MCF 10A (cell line): ENCODE measurements around the gene TTC21A. TPM values are rescaled to one million over a fixed set of nuclear protein-coding genes. Genes with fewer than 3 reads are reported as not detected.

Experiments
- BruUV-seq: library from RNA; stranded (reverse); fragments of 400-500 nt; replicated peaks from 2 replicates; lab custom pipeline; 2021; lab: Mats Ljungman, UMichigan
- CTCF ChIA-PET: fragments of 300-600 bp; sonication (Branson Sonifier 250); formaldehyde crosslinking; extraction: SDS; loops from one replicate; lab custom pipeline; 2021; ENCODE audit warnings: antibody characterized with exemption, inconsistent platforms; lab: Yijun Ruan, JAX
- POLR2A ChIA-PET: fragments of 300-600, 350-650 bp; sonication (Branson Sonifier 250); formaldehyde crosslinking; extraction: SDS; loops from one replicate; lab custom pipeline; 2020; ENCODE audit warnings: antibody characterized with exemption, inconsistent platforms; lab: Yijun Ruan, JAX
- DNase-seq: peaks from one replicate; pipeline ENCODE4 v3.0.0-alpha.2; 2018; ENCODE audit not compliant: unreplicated experiment
- H3K27ac Mint-ChIP-seq: one replicate; pipeline ENCODE4 v1.8.0; 2022; ENCODE audit warnings: mild to moderate bottlenecking, low read depth, mixed read lengths; ENCODE audit not compliant: unreplicated experiment
- H3K27me3 Mint-ChIP-seq: one replicate; pipeline ENCODE4 v1.8.0; 2022; ENCODE audit warnings: mixed read lengths; ENCODE audit not compliant: insufficient read depth, unreplicated experiment
- H3K36me3 Mint-ChIP-seq: one replicate; pipeline ENCODE4 v1.8.0; 2022; ENCODE audit warnings: mild to moderate bottlenecking, moderate library complexity, mixed read lengths; ENCODE audit not compliant: insufficient read depth, unreplicated experiment
- H3K4me1 Mint-ChIP-seq: one replicate; pipeline ENCODE4 v1.8.0; 2022; ENCODE audit warnings: mixed read lengths; ENCODE audit not compliant: insufficient read depth, unreplicated experiment
- H3K4me3 Mint-ChIP-seq: one replicate; pipeline ENCODE4 v1.8.0; 2022; ENCODE audit warnings: mild to moderate bottlenecking, moderate library complexity, mixed read lengths; ENCODE audit not compliant: unreplicated experiment
- H3K9me3 Mint-ChIP-seq: one replicate; pipeline ENCODE4 v1.8.0; 2022; ENCODE audit warnings: mixed read lengths; ENCODE audit not compliant: unreplicated experiment
- CTCF ChIP-seq: fragments of 200-600 bp; IDR thresholded peaks from one replicate; pipeline ENCODE4 v1.8.0; 2022; ENCODE audit warnings: antibody characterized with exemption, mild to moderate bottlenecking; ENCODE audit not compliant: unreplicated experiment
- intact Hi-C: fragments of 100-400 bp; cut with micrococcal nuclease; formaldehyde crosslinking; loops from 2 replicates; pipeline ENCODE4 v1.14.1; 2022
- total RNA-seq: library from RNA; stranded (reverse); gene quantifications from 2 replicates; pipeline ENCODE4 v1.2.3, GENCODE V29; 2022

Gene TTC21A
- total RNA-seq, 1 experiment from 2014 or later: 2.1 TPM

- ChIA-PET CTCF (interaction anchor here (0.7 to 9.5 kb wide), 4 partner anchors 11 to 159 kb away, joined by 3 to 187 read pairs (median 6); no protein-coding TSS in a partner anchor), POLR2A (interaction anchor here (1.2 kb wide), 1 partner anchor 11 kb away, joined by 4 read pairs; no protein-coding TSS in a partner anchor)
- Mint-ChIP-seq H3K27ac (no peak overlapping the region), H3K9me3 (no peaks in the 10 kb centered on the region), H3K4me1 (peaks cover 12% of the 10 kb centered on the region), H3K27me3 (no peaks in the 10 kb centered on the region), H3K36me3 (no peaks in the 10 kb centered on the region), H3K4me3 (no peak overlapping the region)
- no peak for DNase-seq
- BruUV-seq: no TSS peak
- intact Hi-C loops: no loop called here
- no peak for TF ChIP-seq CTCF
These were observed 22.5 kb downstream of the TTC21A start for GRCh38 chr3:39130026-39130425.

- Mint-ChIP-seq H3K36me3 (no peaks in the 10 kb centered on the region), H3K27ac (no peak overlapping the region), H3K4me1 (peaks cover 9% of the 10 kb centered on the region), H3K9me3 (no peaks in the 10 kb centered on the region), H3K4me3 (no peak overlapping the region), H3K27me3 (no peaks in the 10 kb centered on the region)
- intact Hi-C loops: no loop called here
- CTCF ChIA-PET: interaction anchor here (0.9 to 9.5 kb wide), 3 partner anchors 26 to 159 kb away, joined by 3 to 187 read pairs (median 3); no protein-coding TSS in a partner anchor
- TF ChIP-seq CTCF: no peak
- POLR2A ChIA-PET: interaction anchor here (0.6 to 1.2 kb wide), 3 partner anchors 10 to 136 kb away, joined by 3 to 4 read pairs (median 4); partner anchors contain the start of genes GORASP1 and TTC21A
- BruUV-seq: no TSS peak
- DNase-seq: no peak
These were observed 23.3 kb downstream of the TTC21A start for GRCh38 chr3:39130693-39131265.

GRCh38 chr3:39132096-39133092 lies 24.9 kb downstream of the TTC21A start:
- CTCF ChIA-PET: interaction anchor here (0.6 to 9.5 kb wide), 4 partner anchors 58 to 172 kb away, joined by 3 to 187 read pairs (median 4); no protein-coding TSS in a partner anchor
- no peak overlapping the region for H3K4me3 Mint-ChIP-seq
- POLR2A ChIA-PET: interaction anchor here (1.4 kb wide), 1 partner anchor 9 kb away, joined by 3 read pairs; no protein-coding TSS in a partner anchor
- H3K4me1 Mint-ChIP-seq: no peaks in the 10 kb centered on the region
- intact Hi-C loops: no loop called here
- no TSS peak for BruUV-seq
- TF ChIP-seq CTCF: no peak
- no peak overlapping the region for H3K27ac Mint-ChIP-seq
- no peaks in the 10 kb centered on the region for H3K27me3 Mint-ChIP-seq
- H3K9me3 Mint-ChIP-seq: no peaks in the 10 kb centered on the region
- no peaks in the 10 kb centered on the region for H3K36me3 Mint-ChIP-seq
- DNase-seq: no peak
